Liver (tissue), 9 donors: ENCODE results near the gene VAV3. TPM values are rescaled to one million over a fixed set of nuclear protein-coding genes. Genes with fewer than 3 reads are reported as not detected.
A peak's percentile ranks its signal among the peaks of the same experiment; 100 is the strongest.

ENCODE experiments used
- DNase-seq: peaks from one replicate; pipeline ENCODE4 v3.0.0-alpha.2; 2017; ENCODE audit warnings: low spot score
- H3K27ac ChIP-seq, 2 donors: one replicate each; pipeline ENCODE4 v1.7.0; 2013; ENCODE audit warnings: inconsistent platforms in 2 of 2, low read length in 2 of 2, control low read depth in 1 of 2, low read depth in 1 of 2, mild to moderate bottlenecking in 1 of 2
- H3K27me3 ChIP-seq, 4 donors: one replicate each; pipeline versions ENCODE4 v1.6.1 to v1.7.0; 2013; ENCODE audit warnings: low read length in 3 of 4, inconsistent platforms in 1 of 4, mild to moderate bottlenecking in 1 of 4, moderate library complexity in 1 of 4; ENCODE audit not compliant: control insufficient read depth in 4 of 4, insufficient read depth in 4 of 4
- H3K36me3 ChIP-seq, 4 donors: one replicate each; pipeline versions ENCODE4 v1.6.1 to v1.7.0; 2013; ENCODE audit warnings: low read length in 3 of 4, mild to moderate bottlenecking in 3 of 4, low read depth in 1 of 4, moderate library complexity in 1 of 4; ENCODE audit not compliant: control insufficient read depth in 4 of 4, insufficient read depth in 3 of 4
- H3K4me1 ChIP-seq, 4 donors: one replicate each; pipeline versions ENCODE4 v1.6.1 to v1.7.0; 2013; ENCODE audit warnings: low read length in 3 of 4, mild to moderate bottlenecking in 3 of 4, moderate library complexity in 1 of 4; ENCODE audit not compliant: control insufficient read depth in 4 of 4, insufficient read depth in 4 of 4
- H3K4me3 ChIP-seq, 3 donors: one replicate each; pipeline versions ENCODE4 v1.6.1 to v1.7.0; 2013; ENCODE audit warnings: low read length in 3 of 3, control low read depth in 1 of 3, low read depth in 1 of 3, mild to moderate bottlenecking in 1 of 3
- H3K9ac ChIP-seq, 2 donors: one replicate each; pipeline ENCODE4 v1.7.0; 2013; ENCODE audit warnings: low read length in 2 of 2, mild to moderate bottlenecking in 2 of 2, moderate library complexity in 2 of 2, control low read depth in 1 of 2, low read depth in 1 of 2
- H3K9me3 ChIP-seq, 4 donors: one replicate each; pipeline versions ENCODE4 v1.6.1 to v1.7.0; 2013; ENCODE audit warnings: low read length in 3 of 4; ENCODE audit not compliant: control insufficient read depth in 4 of 4
- FOXA1 ChIP-seq: IDR thresholded peaks from 2 replicates; pipeline ENCODE4 v1.6.1; 2016; ENCODE audit warnings: antibody characterized with exemption
- FOXA2 ChIP-seq: IDR thresholded peaks from 2 replicates; pipeline ENCODE4 v1.6.1; 2016; ENCODE audit warnings: antibody characterized with exemption
- RAD21 ChIP-seq, 2 donors: IDR thresholded peaks; 2 replicates each; pipeline ENCODE4 v1.6.1; 2016; ENCODE audit warnings: antibody characterized with exemption in 2 of 2, mild to moderate bottlenecking in 2 of 2
- RXRA ChIP-seq, 2 donors: IDR thresholded peaks; 2 replicates each; pipeline ENCODE4 v1.6.1; 2017 to 2018; ENCODE audit warnings: antibody characterized with exemption in 2 of 2, mild to moderate bottlenecking in 1 of 2
- YY1 ChIP-seq: IDR thresholded peaks from 2 replicates; pipeline ENCODE4 v1.6.1; 2016; ENCODE audit warnings: antibody characterized with exemption, mild to moderate bottlenecking
- WGBS: extraction: QIAGEN DNeasy Blood & Tissue Kit; methylation state at CpG from one replicate; pipeline ENCODE4 v1.1.7; 2013; 5-methylcytosine and 5-hydroxymethylcytosine counted together
- polyA plus RNA-seq, 2 donors: library from polyadenylated mRNA; stranded (reverse) in 1 of 2; unstranded in 1 of 2; fragments of 200-250 nt in 1 of 2; fragments of >200 nt in 1 of 2; fragmentation: Nextera tagmentation in 1 of 2; extraction: Ambion mirVana in 1 of 2; gene quantifications; one replicate each; pipeline versions ENCODE4 v1.2.1 to v1.2.3, GENCODE V29; 2013 to 2015
- total RNA-seq, 2 donors: library from RNA; depleted of rRNA; stranded (reverse); fragments of >200 nt; gene quantifications; one replicate each; pipeline ENCODE4 v1.2.3, GENCODE V29; 2014
- TF ChIP-seq, protein P1 (sequence below): IDR thresholded peaks from 2 replicates; pipeline ENCODE4 v1.6.1; 2016; ENCODE audit warnings: antibody characterized with exemption, mild to moderate bottlenecking
- TF ChIP-seq, protein P2 (sequence below): IDR thresholded peaks from 2 replicates; pipeline ENCODE4 v1.6.1; 2016; ENCODE audit warnings: antibody characterized with exemption
- TF ChIP-seq, protein P3 (sequence below): IDR thresholded peaks from 2 replicates; pipeline ENCODE4 v1.6.1; 2016; ENCODE audit warnings: antibody characterized with exemption
- TF ChIP-seq, protein P4 (sequence below): fragments of 150-350 bp; IDR thresholded peaks from 2 replicates; pipeline ENCODE4 v1.5.1; 2017; ENCODE audit warnings: improper control_type of control experiment, low read depth, low read length; ENCODE audit not compliant: missing input control
- donor health status: healthy.
- donor health status: healthy.
- donor health status: healthy.
- donor health status: healthy.
- donor health status: healthy.

The VAV3 gene
- total and polyA plus RNA-seq, 4 donors = 0.46 to 4.8 (median 2.7) TPM

- 66% methylated on average over 1 of the region's 1 CpG for WGBS
- TF ChIP-seq RAD21 (IDR thresholded peaks at IDR 0.05) = no peak
- TF ChIP-seq FOXA1 = no peak
- TF ChIP-seq, protein P1, sequence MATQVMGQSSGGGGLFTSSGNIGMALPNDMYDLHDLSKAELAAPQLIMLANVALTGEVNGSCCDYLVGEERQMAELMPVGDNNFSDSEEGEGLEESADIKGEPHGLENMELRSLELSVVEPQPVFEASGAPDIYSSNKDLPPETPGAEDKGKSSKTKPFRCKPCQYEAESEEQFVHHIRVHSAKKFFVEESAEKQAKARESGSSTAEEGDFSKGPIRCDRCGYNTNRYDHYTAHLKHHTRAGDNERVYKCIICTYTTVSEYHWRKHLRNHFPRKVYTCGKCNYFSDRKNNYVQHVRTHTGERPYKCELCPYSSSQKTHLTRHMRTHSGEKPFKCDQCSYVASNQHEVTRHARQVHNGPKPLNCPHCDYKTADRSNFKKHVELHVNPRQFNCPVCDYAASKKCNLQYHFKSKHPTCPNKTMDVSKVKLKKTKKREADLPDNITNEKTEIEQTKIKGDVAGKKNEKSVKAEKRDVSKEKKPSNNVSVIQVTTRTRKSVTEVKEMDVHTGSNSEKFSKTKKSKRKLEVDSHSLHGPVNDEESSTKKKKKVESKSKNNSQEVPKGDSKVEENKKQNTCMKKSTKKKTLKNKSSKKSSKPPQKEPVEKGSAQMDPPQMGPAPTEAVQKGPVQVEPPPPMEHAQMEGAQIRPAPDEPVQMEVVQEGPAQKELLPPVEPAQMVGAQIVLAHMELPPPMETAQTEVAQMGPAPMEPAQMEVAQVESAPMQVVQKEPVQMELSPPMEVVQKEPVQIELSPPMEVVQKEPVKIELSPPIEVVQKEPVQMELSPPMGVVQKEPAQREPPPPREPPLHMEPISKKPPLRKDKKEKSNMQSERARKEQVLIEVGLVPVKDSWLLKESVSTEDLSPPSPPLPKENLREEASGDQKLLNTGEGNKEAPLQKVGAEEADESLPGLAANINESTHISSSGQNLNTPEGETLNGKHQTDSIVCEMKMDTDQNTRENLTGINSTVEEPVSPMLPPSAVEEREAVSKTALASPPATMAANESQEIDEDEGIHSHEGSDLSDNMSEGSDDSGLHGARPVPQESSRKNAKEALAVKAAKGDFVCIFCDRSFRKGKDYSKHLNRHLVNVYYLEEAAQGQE = peak; percentile 28
- no peak overlapping the region for H3K27ac ChIP-seq
These were observed 87.2 kb downstream of the VAV3 start for GRCh38 chr1:107877745-107878144.

GRCh38 chr1:107877092-107877491 is 87.9 kb downstream of the VAV3 start:
- TF ChIP-seq, protein P2, sequence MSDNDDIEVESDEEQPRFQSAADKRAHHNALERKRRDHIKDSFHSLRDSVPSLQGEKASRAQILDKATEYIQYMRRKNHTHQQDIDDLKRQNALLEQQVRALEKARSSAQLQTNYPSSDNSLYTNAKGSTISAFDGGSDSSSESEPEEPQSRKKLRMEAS = no peak
- TF ChIP-seq, protein P1 = no peak
- TF ChIP-seq, protein P3, sequence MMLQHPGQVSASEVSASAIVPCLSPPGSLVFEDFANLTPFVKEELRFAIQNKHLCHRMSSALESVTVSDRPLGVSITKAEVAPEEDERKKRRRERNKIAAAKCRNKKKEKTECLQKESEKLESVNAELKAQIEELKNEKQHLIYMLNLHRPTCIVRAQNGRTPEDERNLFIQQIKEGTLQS = no peak
- no peak for TF ChIP-seq RXRA (IDR thresholded peaks at IDR 0.05)
- TF ChIP-seq, protein P4, sequence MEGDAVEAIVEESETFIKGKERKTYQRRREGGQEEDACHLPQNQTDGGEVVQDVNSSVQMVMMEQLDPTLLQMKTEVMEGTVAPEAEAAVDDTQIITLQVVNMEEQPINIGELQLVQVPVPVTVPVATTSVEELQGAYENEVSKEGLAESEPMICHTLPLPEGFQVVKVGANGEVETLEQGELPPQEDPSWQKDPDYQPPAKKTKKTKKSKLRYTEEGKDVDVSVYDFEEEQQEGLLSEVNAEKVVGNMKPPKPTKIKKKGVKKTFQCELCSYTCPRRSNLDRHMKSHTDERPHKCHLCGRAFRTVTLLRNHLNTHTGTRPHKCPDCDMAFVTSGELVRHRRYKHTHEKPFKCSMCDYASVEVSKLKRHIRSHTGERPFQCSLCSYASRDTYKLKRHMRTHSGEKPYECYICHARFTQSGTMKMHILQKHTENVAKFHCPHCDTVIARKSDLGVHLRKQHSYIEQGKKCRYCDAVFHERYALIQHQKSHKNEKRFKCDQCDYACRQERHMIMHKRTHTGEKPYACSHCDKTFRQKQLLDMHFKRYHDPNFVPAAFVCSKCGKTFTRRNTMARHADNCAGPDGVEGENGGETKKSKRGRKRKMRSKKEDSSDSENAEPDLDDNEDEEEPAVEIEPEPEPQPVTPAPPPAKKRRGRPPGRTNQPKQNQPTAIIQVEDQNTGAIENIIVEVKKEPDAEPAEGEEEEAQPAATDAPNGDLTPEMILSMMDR = no peak
- no peak for TF ChIP-seq YY1
- TF ChIP-seq FOXA2 = no peak
- no peak for TF ChIP-seq RAD21 (IDR thresholded peaks at IDR 0.05)
- H3K27me3 ChIP-seq = no peaks in the 10 kb centered on the region
- 63% methylated on average over 2 of the region's 2 CpGs for WGBS
- no peaks in the 10 kb centered on the region for H3K4me1 ChIP-seq
- no peak for DNase-seq
- no peaks in the 10 kb centered on the region for H3K36me3 ChIP-seq
- no peaks in the 10 kb centered on the region for H3K9me3 ChIP-seq
- no peak overlapping the region for H3K9ac ChIP-seq
- H3K27ac ChIP-seq = no peak overlapping the region
- no peak overlapping the region for H3K4me3 ChIP-seq

More at GRCh38 chr1:107877745-107878144, 87.2 kb downstream of the VAV3 start:
- Histone ChIP-seq H3K27me3 (no peaks in the 10 kb centered on the region), H3K9me3 (no peaks in the 10 kb centered on the region), H3K36me3 (no peaks in the 10 kb centered on the region), H3K4me3 (no peak overlapping the region), H3K9ac (no peak overlapping the region), H3K4me1 (no peaks in the 10 kb centered on the region)
- DNase-seq = no peak
